GM19025 (cell line): ENCODE measurements around the gene SLC6A18.

Experiments used
- ATAC-seq: cut with Tn5 transposase; IDR thresholded peaks from one replicate; pipeline ENCODE4 v1.9.1; 2021; ENCODE audit warnings: mild to moderate bottlenecking, low read depth, moderate library complexity; ENCODE audit not compliant: unreplicated experiment

The SLC6A18 gene

GRCh38 chr5:1202026-1202797 lies 23.0 kb upstream of the SLC6A18 start:
- ATAC-seq: no peak

GRCh38 chr5:1202798-1203185 lies 22.4 kb upstream of the SLC6A18 start:
- ATAC-seq: no peak

GRCh38 chr5:1203311-1203967 lies 21.7 kb upstream of the SLC6A18 start:
- ATAC-seq: no peak

GRCh38 chr5:1203968-1204692 lies 21.1 kb upstream of the SLC6A18 start:
- ATAC-seq: no peak

GRCh38 chr5:1204693-1205242 lies 20.4 kb upstream of the SLC6A18 start:
- no peak for ATAC-seq

GRCh38 chr5:1205255-1206180 lies 19.7 kb upstream of the SLC6A18 start:
- no peak for ATAC-seq

GRCh38 chr5:1206521-1207412 lies 18.4 kb upstream of the SLC6A18 start:
- no peak for ATAC-seq

GRCh38 chr5:1207555-1207954 lies 17.6 kb upstream of the SLC6A18 start:
- ATAC-seq: no peak

- no peak for ATAC-seq
Observed at GRCh38 chr5:1208221-1208742, 16.9 kb upstream of the SLC6A18 start.

GRCh38 chr5:1208743-1209488 lies 16.3 kb upstream of the SLC6A18 start:
- ATAC-seq: no peak

- ATAC-seq: no peak
Observed at GRCh38 chr5:1209489-1209852, 15.7 kb upstream of the SLC6A18 start.

GRCh38 chr5:1209896-1210776 lies 15.0 kb upstream of the SLC6A18 start:
- no peak for ATAC-seq

GRCh38 chr5:1210832-1211251 lies 14.3 kb upstream of the SLC6A18 start:
- no peak for ATAC-seq

- no peak for ATAC-seq
Observed at GRCh38 chr5:1211701-1212100, 13.5 kb upstream of the SLC6A18 start.

- ATAC-seq: no peak
Observed at GRCh38 chr5:1212271-1212670, 12.9 kb upstream of the SLC6A18 start.

GRCh38 chr5:1212881-1213280 lies 12.3 kb upstream of the SLC6A18 start:
- ATAC-seq: no peak

GRCh38 chr5:1213508-1214162 lies 11.5 kb upstream of the SLC6A18 start:
- no peak for ATAC-seq
